ENCODE results near the gene NEIL3.
A peak's percentile ranks its signal among the peaks of the same experiment; 100 is the strongest.
"Not testable (repeated sequence)": the region's sequence is repeated elsewhere in the genome, so short reads cannot be mapped to it uniquely, and the experiment has no call there.

The NEIL3 gene

GRCh38 chr4:177301126-177301639 lies 8.5 kb upstream of the NEIL3 start:
- DNase-seq: no peak
- intact Hi-C loops (cut with DNase I): no loop called here

- DNase-seq: no peak
- intact Hi-C loops (cut with DNase I): no loop called here
These were observed 7.1 kb upstream of the NEIL3 start for GRCh38 chr4:177302371-177303100.

- no peak for DNase-seq
- intact Hi-C loops (cut with DNase I): no loop called here
These were observed 5.6 kb upstream of the NEIL3 start for GRCh38 chr4:177304094-177304493.

- intact Hi-C loops (cut with DNase I): not testable (repeated sequence)
These were observed 4.8 kb upstream of the NEIL3 start for GRCh38 chr4:177304864-177305263.

DNA sequence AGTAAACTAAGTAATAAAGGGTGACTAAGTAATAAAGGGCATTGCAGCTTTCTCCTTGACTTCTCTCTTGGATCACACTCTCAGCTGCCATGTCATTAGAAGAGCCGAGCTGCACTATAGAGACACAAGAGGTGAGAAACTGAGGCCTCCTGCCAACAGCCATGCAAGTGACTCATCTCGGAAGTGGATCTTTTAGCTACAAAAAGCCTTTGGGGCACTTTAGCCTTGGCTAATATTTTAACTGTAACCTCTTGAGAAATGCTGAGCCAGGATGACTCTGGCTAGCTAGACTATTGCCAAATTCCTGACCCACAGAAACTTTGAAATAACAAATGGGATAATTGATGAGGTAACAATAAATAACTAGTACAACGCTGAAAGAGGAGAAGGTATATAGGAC lies 1.5 kb upstream of the NEIL3 start:
- intact Hi-C loops (cut with DNase I): no loop called here
- no peak for DNase-seq

More at GRCh38 chr4:177304864-177305263, 4.8 kb upstream of the NEIL3 start:
- not testable (repeated sequence) for DNase-seq

GRCh38 chr4:177308847-177309521 lies 690 bp upstream of the NEIL3 start:
- intact Hi-C loops (cut with DNase I): no loop called here
- DNase-seq: no peak

- intact Hi-C loops (cut with DNase I): no loop called here
- no peak for DNase-seq
These were observed 1.9 kb downstream of the NEIL3 start for GRCh38 chr4:177311589-177311988.

GRCh38 chr4:177313263-177313662 lies 3.6 kb downstream of the NEIL3 start:
- intact Hi-C loops (cut with DNase I): no loop called here
- DNase-seq: no peak

DNA sequence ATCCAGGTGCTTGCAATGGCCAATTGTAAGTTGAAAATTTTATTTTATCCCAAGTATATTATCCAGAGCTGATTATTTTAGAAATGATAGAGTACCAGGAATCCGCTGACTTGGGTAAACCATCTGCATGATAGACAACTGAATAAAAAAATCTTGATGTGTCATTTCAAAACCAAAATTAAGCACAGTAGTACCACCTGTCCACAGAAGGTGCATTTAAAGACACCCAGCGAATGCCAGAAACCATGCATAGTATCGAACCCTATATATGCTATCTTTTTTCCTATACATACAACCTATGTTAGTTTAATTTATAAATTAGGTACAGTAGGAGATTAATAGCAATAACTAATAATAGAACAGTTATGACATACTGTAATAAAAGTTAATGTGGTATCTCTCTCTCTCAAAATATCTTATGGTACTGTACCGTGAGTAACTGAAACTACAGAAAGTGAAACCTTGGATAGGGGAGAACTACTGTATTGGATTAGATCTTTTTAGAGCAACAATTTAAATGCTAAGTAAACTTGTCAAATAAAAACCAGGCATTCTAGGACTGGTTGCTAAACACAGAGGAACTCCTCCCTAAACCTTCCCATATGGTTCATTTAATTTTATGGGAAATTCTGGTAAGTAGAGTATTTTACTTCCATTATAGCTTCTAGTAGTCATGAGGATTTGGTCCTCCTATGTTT lies 6.2 kb downstream of the NEIL3 start:
- intact Hi-C loops (cut with DNase I): no loop called here
- no peak for DNase-seq

GRCh38 chr4:177320721-177321120 lies 11.0 kb downstream of the NEIL3 start:
- intact Hi-C loops (cut with DNase I): no loop called here
- no peak for DNase-seq

GRCh38 chr4:177321647-177322046 lies 12.0 kb downstream of the NEIL3 start:
- intact Hi-C loops (cut with DNase I): no loop called here
- DNase-seq: no peak

DNA sequence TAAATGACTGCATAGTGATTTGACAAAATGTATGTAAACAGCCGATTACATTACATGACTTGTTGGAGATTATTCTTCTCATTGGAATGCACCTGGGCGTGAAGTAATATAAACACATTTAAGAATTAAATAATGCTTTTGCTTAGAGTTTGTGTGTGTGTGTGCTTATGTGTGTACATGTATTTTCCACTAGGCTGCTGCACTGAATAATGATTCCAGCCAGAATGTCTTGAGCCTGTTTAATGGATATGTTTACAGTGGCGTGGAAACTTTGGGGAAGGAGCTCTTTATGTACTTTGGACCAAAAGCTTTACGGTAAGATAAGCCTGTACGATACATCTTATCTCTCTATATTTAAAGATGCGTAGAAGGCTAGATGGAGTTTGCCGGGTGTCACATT lies 12.6 kb downstream of the NEIL3 start:
- intact Hi-C loops (cut with DNase I): no loop called here
- DNase-seq: no peak

GRCh38 chr4:177322881-177323280 lies 13.2 kb downstream of the NEIL3 start:
- intact Hi-C loops (cut with DNase I): no loop called here

GRCh38 chr4:177323416-177323815 lies 13.7 kb downstream of the NEIL3 start:
- intact Hi-C loops (cut with DNase I): no loop called here

More at GRCh38 chr4:177322881-177323280, 13.2 kb downstream of the NEIL3 start:
- DNase-seq: no peak

DNA sequence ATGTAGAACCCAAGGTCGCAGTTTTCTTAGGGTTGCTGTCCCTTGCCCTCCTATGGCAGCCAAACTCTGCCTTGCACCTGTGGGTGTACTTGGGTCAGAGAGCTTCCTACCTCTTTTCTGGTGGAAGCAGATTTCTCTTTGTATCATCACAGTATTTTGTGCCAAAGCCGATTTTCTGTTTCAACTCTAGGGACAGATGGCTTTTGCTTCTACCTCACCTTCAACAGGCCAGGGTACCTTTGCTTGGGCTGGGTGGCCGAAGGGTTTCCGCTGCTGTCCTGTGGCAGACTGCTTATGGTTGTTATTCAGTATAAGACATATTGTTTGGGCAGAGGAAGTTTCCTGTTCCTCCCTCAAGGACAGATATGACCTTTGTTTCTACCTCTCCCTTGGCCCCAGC lies 22.4 kb downstream of the NEIL3 start:
- intact Hi-C loops (cut with DNase I): no loop called here
- DNase-seq: peak in 1 of 10 donors; percentile 60

More at GRCh38 chr4:177323416-177323815, 13.7 kb downstream of the NEIL3 start:
- DNase-seq: no peak

DNA sequence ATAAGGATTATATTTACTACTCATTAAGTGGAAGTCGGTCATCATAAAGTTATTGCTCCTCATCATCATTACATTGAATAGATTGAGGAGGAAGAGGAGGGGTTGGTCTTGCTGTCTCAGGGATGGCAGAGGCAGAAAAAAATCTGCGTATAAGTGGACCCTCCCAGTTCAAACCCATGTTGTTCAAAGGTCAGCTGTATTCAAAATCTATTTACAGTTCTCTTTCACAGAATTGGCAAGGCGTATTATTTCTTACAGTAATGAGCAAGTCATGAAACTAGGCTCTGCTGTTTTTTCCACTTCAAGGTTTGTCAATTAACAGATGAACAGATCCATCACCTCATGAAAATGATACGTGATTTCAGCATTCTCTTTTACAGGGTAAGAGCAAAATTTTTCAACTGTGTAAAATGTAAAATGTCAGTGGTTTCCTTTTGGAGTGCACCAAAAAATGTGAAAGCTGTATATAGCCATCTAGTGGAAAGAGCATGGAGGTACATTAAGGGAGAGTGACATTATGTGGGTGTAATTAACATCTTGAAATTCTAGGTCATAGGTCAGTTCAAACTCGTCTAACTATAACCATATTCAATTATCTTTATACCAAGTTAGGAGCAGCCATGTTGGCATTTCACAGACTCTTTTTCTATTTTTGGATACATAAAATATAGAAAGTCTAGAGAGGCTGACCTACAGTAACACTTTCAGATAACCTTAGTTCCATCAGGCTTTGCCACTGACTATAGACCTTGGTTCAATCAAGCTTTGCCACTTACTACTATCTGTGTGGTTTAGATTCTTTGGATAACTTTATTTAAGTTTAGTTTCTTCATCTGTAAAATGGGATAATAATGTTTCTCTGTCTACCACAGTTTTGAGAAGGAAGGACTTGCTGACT lies 30.1 kb downstream of the NEIL3 start:
- no peak for DNase-seq
- intact Hi-C loops (cut with DNase I): loop anchor here (1.0 to 5.0 kb wide), 2 partner anchors 89 to 962 kb away; no protein-coding TSS in a partner anchor

GRCh38 chr4:177348348-177348747 lies 38.7 kb downstream of the NEIL3 start:
- intact Hi-C loops (cut with DNase I): no loop called here
- peak in 1 of 10 donors; percentile 61 for DNase-seq

DNA sequence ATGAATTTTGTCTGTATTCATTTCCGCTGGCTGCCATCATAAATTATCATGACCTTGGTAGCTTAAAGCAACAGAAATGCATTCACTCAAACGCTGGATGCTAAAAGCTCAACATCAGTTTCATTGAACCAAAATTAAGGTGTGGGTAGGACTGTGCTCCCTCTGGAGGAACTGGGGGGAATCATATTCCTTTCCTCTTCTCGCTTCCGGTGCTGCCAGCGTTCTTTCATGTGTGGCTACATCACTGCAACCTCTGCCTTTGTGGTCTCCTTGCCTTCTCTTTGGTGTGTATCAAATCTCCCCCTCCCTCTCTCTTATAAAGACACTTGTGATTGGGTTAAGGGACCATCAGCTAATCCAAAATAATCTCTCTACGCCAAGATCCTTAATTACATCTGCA lies 39.5 kb downstream of the NEIL3 start:
- DNase-seq: no peak
- intact Hi-C loops (cut with DNase I): no loop called here

DNA sequence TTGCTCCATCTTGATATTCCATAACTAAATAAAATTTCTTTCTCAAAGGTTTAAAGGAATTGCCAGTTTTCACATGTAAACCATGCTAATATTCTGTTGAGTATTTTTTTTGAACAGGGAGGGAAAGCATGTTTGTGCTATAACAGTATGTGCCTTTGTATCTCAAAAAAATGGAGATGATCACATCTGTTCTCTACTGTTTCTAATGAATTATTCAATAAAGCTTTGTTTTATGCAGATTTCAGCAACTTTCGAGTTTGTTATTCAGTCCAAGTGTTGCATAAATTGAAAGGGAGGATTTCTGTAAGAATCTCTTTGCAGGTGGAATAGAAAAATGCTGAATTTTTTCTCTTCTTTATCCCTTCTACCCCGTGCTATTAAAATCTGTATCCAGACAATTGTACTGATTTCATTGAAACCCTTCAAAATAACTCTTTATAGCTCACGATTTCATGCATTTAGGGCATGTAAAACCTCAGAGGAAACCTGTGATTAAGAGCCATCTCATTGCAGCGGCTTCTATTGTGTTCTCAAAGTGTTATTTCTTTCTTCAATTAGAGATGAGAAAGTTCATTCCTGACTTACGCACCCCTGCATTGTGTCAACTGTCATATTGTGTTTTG lies 42.1 kb downstream of the NEIL3 start:
- DNase-seq: no peak
- intact Hi-C loops (cut with DNase I): no loop called here

GRCh38 chr4:177356206-177356605 lies 46.5 kb downstream of the NEIL3 start:
- intact Hi-C loops (cut with DNase I): no loop called here
- DNase-seq: no peak
